Testis (tissue), 2 donors: ENCODE results near the gene CAPN5.

Experiments
- POLR2A ChIP-seq: fragments of 450-650 bp; IDR thresholded peaks from one replicate; pipeline ENCODE4 v1.6.1; 2017; ENCODE audit warnings: antibody characterized with exemption, mild to moderate bottlenecking, moderate library complexity
- TF ChIP-seq, protein P1 (sequence below), 3 experiments: fragments of 450-650 bp in 2 of 3; fragments of 200-600 bp in 1 of 3; sonication (generic) in 1 of 3; IDR thresholded peaks; one replicate each; pipeline ENCODE4 v1.5.1; 2016 to 2019; ENCODE audit warnings: antibody characterized with exemption in 3 of 3, mild to moderate bottlenecking in 2 of 3, moderate library complexity in 1 of 3

GRCh38 chr11:77092382-77092781 lies 25.6 kb downstream of the CAPN5 start:
- TF ChIP-seq POLR2A, result no peak
- TF ChIP-seq, protein P1, sequence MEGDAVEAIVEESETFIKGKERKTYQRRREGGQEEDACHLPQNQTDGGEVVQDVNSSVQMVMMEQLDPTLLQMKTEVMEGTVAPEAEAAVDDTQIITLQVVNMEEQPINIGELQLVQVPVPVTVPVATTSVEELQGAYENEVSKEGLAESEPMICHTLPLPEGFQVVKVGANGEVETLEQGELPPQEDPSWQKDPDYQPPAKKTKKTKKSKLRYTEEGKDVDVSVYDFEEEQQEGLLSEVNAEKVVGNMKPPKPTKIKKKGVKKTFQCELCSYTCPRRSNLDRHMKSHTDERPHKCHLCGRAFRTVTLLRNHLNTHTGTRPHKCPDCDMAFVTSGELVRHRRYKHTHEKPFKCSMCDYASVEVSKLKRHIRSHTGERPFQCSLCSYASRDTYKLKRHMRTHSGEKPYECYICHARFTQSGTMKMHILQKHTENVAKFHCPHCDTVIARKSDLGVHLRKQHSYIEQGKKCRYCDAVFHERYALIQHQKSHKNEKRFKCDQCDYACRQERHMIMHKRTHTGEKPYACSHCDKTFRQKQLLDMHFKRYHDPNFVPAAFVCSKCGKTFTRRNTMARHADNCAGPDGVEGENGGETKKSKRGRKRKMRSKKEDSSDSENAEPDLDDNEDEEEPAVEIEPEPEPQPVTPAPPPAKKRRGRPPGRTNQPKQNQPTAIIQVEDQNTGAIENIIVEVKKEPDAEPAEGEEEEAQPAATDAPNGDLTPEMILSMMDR (IDR thresholded peaks at IDR 0.05), result no peak
